Endothelial cell of umbilical vein (primary cell): ENCODE measurements around the gene PAOX.
"Not testable (repeated sequence)": the region's sequence is repeated elsewhere in the genome, so short reads cannot be mapped to it uniquely, and the experiment has no call there.

ENCODE experiments used
- EZH2 ChIP-seq: IDR thresholded peaks from 2 replicates; pipeline ENCODE4 v1.6.1; 2012; ENCODE audit warnings: borderline replicate concordance, low read depth, mild to moderate bottlenecking, moderate library complexity, low read length, inconsistent platforms; ENCODE audit not compliant: severe bottlenecking
- FOS ChIP-seq: IDR thresholded peaks from 2 replicates; pipeline ENCODE4 v1.6.1; 2011; ENCODE audit warnings: mild to moderate bottlenecking, low read length, moderate library complexity, borderline replicate concordance; ENCODE audit not compliant: insufficient read depth
- JUN ChIP-seq: IDR thresholded peaks from 2 replicates; pipeline ENCODE4 v1.6.1; 2011; ENCODE audit warnings: borderline replicate concordance, low read depth; ENCODE audit not compliant: insufficient read length, insufficient read depth
- MYC ChIP-seq: IDR thresholded peaks from one replicate; pipeline ENCODE4 v1.6.1; 2011; ENCODE audit warnings: mild to moderate bottlenecking, low read depth, low read length
- POLR2A ChIP-seq: IDR thresholded peaks from 2 replicates; pipeline ENCODE4 v1.6.1; 2012; ENCODE audit warnings: low read depth, mild to moderate bottlenecking, control low read depth, low read length
- POLR2AphosphoS5 ChIP-seq: IDR thresholded peaks from 2 replicates; pipeline ENCODE4 v1.6.1; 2012; ENCODE audit warnings: low read depth, mild to moderate bottlenecking, control low read depth, low read length, moderate library complexity; ENCODE audit not compliant: insufficient read depth
- TF ChIP-seq, protein P1 (sequence below), 2 donors: IDR thresholded peaks; 1 replicate in 1 of 2; 2 replicates in 1 of 2; pipeline ENCODE4 v1.5.1; 2011; ENCODE audit warnings: low read length in 2 of 2, mild to moderate bottlenecking in 2 of 2, moderate library complexity in 2 of 2, control low read depth in 1 of 2, inconsistent platforms in 1 of 2, low read depth in 1 of 2; ENCODE audit not compliant: insufficient read depth in 1 of 2; ENCODE audit errors: extremely low read depth in 1 of 2
- TF ChIP-seq, protein P2 (sequence below): IDR thresholded peaks from 2 replicates; pipeline ENCODE4 v1.6.1; 2011; ENCODE audit not compliant: insufficient read depth, insufficient read length

DNA sequence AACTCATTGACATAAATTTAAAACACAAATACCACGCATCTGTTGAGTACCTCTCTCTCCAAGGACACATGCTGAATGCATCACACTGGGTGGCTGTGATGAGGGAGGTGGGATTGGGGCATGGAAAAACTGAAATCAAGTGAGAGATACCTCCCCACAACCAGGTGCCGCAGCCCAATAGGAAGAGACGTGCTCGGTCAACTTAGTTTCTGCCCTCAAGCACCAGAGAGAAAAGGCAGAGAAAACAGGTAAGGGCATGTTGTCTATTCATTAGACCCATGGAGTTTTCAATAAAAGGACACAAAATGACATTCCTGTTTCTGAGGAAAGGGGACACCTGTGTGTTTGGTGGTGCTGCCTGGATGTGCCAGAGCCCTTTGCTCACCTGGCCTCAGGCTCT, 50.5 kb downstream of the PAOX start:
- TF ChIP-seq, protein P1, sequence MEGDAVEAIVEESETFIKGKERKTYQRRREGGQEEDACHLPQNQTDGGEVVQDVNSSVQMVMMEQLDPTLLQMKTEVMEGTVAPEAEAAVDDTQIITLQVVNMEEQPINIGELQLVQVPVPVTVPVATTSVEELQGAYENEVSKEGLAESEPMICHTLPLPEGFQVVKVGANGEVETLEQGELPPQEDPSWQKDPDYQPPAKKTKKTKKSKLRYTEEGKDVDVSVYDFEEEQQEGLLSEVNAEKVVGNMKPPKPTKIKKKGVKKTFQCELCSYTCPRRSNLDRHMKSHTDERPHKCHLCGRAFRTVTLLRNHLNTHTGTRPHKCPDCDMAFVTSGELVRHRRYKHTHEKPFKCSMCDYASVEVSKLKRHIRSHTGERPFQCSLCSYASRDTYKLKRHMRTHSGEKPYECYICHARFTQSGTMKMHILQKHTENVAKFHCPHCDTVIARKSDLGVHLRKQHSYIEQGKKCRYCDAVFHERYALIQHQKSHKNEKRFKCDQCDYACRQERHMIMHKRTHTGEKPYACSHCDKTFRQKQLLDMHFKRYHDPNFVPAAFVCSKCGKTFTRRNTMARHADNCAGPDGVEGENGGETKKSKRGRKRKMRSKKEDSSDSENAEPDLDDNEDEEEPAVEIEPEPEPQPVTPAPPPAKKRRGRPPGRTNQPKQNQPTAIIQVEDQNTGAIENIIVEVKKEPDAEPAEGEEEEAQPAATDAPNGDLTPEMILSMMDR (IDR thresholded peaks at IDR 0.05; ENCODE audit: extremely low read depth in 1 of 2, insufficient read depth in 1 of 2, low read depth in 1 of 2, low read length in 2 of 2) = not testable (repeated sequence)
- TF ChIP-seq, protein P2, sequence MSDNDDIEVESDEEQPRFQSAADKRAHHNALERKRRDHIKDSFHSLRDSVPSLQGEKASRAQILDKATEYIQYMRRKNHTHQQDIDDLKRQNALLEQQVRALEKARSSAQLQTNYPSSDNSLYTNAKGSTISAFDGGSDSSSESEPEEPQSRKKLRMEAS = not testable (repeated sequence)
- not testable (repeated sequence) for TF ChIP-seq EZH2, FOS, POLR2A, MYC, POLR2AphosphoS5, JUN
